HG03135 (cell line): ENCODE data around the gene WNT3A.
A peak's percentile ranks its signal among the peaks of the same experiment; 100 is the strongest.

Source experiments
- ATAC-seq: cut with Tn5 transposase; IDR thresholded peaks from one replicate; pipeline ENCODE4 v1.9.1; 2021; ENCODE audit warnings: mild to moderate bottlenecking, moderate library complexity; ENCODE audit not compliant: unreplicated experiment

Gene WNT3A

DNA sequence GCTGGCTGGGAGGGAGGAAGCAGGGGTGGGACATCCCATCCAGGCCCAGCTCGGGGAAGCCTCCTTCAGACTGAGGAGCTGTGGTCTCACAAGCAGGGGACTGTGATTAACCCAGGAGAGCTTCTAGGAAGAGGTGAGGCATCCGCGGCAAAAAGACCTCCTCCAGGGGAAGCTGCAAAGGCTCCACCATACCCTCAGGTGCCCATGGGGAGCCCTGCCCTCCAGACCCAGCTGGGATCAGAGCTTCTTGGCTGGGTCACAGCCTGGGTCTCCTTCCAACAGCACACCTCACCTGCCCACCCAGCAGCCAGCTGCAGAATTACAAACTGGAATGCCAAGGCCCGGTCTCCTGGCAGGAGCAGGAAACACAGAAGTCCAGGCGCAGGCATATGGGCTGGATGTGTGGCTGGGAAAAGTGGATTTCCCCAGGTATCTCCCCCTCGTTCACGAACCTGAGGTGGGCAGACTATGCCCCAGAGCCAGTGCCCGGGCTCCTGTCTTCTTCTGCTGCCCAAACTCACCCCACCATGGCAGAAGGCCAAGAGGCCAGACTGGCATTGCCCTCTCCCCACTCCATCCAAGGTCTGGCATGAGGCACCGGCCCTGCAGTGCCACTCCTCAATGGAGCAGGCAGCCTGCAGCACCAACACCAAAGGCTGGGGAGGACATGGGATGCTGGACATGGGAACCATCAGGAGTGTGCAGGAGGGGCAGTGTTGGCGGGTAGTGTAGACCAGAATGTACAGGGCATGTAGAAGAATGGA is 60.3 kb downstream of the WNT3A start:
- ATAC-seq, result no peak

DNA sequence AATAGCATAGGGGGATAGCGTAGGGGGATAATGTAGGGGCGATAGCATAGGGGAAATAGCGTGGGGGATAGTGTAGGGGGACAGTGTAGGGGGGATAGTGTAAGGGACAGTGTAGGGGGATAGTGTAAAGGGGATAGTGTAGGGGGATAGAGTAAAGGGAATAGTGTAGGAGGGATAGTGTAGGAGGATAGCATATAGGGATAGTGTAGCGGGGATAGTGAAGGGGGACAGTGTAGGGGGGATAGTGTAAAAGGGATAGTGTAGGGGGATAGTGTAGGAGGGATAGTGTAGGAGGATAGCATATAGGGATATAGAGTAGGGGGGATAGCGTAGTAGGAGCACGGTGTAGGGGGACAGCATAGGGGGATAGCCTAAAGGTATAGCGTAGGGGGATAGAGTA is 61.6 kb downstream of the WNT3A start:
- no peak for ATAC-seq

DNA sequence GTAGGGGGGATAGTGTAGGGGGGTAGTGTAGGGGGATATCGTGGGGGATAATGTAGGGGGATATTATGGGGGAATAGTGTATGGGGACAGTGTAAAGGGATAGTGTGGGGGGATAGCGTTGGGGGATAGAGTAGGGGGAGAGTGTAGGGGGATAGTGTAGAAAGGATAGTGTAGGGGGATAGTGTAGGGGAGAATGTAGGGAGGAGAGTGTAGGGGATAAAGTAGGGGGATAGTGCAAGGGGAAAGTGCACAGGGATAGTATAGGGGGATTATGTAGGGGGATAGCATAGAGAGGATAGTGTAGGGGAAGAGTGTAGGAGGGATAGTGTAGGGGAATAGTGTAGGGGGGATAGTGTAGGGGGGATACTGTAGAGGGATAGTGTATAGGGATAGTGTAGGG is 63.4 kb downstream of the WNT3A start:
- no peak for ATAC-seq

DNA sequence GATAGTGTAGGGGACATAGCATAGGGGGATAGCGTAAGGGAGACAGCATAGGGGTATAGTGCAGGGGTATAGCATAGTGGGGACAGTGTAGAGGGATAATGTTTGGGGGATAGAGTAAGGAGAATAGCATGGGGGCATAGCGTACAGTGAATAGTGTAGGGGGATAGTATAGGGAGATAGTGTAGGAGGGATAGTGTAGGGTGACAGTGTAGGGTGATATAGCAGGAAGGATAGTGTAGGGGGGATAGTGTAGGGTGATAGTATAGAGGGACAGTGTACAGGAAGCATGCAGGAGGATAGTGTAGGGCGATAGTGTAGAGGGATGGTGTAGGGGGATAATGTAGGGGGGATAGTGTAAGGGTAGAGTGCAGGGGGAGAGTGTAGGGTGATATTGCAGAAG is 64.1 kb downstream of the WNT3A start:
- no peak for ATAC-seq

DNA sequence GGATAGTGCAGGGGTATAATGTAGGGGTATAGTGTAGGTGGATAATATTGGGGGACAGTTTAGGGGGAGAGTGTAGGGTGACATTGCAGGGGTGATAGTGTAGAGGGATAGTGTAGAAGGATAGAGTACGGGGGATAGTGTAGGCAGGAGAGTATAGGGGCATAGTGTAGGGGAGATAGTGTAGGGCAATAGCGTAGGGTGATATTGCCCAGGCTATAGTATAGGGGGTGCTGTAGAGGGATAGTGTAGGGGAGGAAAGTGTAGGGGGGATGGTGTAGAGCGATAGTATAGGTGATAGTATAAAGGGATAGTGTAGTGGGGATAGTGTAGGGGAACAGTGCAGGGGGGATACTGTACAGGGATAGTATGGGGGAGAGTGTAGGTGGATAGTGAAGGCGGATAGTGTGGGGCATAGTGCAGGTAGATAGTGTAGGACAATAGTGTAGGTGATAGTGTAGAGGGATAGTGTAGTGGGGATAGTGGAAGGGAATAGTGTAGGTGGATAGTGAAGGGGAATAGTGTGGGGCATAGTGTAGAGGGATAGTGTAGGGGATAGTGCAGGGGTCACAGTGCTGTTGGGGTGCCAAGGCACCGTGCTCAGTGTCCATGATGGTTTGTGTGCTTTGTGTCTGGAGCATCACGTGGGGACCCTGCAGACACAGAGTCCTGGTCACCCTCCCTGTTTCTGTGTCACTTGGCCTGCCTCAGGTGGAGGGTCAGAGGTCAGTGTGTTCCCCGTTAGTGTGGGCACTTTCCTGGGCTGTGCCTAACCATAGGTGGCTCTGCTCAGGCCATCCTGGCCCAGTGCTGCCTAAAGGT is 65.2 kb downstream of the WNT3A start:
- ATAC-seq, result no peak

DNA sequence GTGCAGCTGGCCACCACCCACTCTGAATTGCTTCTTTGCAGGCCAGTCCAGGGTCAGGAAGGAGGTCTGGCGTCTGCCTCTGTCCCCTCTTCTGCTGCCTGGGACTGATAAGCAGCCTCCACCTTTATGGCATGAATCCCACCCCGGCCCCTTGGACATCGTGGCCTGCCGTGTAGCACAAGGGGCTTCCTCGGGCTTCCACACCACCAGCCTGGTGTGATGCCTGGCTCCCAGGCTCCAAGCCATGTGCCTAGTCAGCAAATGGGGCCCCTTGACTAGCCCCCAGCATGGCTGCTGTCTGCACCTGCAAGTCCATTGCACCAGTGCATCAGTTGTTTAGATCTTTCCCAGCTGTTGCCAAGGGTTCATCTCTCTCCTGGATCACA is 65.9 kb downstream of the WNT3A start:
- no peak for ATAC-seq

DNA sequence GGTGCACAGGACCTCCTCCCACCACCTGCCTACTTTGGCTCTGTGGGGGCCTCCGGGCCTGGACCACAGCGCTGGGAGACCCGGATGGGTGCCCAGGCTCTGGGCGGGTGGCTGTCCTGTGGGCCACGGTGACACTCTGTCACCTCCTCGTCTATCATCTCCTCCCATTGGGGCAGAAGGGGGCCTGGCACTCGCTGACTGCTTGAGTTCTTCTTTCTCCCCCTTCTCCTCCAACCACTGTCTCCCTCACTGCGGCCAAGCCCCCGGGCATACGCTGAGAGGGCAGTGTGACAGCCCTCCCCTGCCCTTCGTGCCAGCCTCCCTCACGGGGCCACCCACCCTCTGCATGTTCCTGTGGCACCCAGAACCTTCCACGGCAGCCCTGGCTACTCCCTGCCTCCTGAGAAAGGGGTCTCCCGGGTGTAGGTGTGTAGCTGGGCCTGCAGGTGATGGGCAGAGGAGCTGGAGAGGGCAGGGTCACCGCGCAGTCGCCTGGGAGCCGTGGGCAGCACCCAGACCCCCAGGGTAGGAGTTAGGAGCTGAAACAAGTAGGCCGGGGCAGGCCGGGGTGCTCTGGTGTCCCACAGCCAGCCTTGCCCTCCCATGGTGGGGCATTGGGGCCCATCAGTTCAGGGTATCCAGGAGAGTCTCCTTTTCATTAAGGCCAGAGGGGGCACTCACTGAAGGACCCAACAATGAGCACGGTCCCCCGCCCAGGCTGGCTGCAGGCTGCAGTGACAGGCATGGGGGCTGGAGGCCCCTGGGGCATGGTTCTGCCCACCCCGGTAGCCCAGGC is 66.5 kb downstream of the WNT3A start:
- ATAC-seq, result no peak

DNA sequence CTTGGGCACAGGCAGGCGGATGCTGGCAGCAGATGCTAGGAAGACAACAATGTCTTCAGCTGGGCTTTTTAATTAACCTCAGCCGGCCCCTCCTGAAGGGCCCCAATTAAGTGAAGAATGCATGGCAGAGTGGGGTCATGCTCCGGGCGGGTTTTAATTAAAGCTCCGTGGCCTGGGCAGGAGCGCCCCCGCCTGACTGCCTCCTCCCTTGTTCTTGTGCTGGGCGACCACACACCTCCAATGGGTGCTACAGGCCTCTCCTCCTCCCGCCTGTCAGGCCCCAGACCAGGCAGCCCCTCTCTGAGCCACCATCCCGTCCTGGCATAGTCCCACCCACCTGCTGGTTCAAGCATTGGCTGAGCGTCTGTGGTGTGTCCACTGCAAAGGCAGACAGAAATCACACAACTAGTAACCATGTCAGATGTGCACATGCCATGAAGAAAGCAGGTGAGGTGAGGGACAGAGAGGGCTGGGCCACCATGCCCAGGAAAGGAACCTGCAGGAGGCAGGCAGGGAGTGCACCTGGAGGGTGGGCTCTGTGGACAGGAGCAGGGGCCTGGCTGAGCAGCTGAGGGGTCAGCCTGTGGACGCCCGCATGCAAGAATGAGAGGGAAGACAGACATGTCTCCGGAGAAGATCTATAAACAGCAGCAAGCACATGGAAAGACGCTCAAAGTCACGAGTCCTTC is 67.2 kb downstream of the WNT3A start:
- ATAC-seq, result no peak

DNA sequence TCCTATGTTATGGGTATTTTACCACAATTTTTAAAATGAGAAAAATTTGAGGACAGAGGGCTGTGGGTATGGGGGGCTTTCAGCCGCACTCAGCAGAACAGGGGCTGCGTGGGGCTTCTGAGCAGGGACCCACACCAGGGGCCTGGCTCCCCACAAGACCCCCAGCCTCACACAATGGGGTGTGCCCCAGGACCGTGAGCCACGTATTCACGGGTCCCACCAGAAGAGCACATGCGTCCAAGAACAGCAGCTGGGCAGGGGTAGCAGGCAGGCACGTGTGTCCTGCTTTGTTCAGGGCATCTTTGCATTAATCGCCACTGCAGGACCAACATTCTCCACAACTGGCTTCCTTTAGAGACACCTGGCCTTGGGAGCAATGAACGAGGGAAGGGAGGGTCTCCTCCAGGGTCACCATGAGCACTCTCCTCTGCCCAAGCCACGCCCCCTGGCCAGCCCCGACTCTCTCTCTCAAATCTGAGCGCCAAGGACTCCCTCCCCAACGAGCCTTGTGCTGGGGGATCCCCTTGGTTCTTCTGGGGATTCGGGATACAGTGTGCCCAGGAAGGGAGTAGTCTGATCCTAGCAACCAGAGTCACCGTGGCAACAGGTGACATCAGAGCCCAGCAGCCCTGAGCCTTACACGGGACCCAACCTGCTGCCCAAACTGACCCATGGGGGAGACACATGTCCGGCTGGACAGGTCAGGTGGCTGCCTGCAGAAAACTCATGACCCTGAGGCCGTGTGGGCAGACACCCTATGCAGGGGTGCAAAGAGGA is 68.3 kb downstream of the WNT3A start:
- no peak for ATAC-seq

DNA sequence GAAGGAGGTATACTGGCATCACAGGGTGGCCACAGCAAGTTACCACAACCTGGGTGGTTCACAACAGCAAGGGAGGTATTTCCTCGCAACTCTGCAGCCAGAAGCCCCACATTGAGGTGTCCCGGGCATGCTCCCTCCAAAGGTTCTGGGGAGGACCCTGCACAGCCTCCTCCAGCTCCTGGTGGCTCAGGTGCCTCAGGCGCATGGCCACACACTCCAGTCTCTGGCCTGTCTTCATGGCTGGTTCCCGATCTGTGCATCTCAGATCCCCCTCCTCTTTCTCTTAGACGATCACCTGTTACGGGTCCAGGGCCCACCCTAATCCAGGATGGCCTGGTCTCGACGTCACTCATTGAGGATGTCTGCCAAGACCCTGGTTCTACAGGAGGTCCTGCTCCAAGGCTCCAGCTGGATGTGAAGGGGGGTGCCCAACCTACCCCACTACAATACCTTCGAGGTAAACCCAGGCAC is 69.0 kb downstream of the WNT3A start:
- ATAC-seq, result no peak

DNA sequence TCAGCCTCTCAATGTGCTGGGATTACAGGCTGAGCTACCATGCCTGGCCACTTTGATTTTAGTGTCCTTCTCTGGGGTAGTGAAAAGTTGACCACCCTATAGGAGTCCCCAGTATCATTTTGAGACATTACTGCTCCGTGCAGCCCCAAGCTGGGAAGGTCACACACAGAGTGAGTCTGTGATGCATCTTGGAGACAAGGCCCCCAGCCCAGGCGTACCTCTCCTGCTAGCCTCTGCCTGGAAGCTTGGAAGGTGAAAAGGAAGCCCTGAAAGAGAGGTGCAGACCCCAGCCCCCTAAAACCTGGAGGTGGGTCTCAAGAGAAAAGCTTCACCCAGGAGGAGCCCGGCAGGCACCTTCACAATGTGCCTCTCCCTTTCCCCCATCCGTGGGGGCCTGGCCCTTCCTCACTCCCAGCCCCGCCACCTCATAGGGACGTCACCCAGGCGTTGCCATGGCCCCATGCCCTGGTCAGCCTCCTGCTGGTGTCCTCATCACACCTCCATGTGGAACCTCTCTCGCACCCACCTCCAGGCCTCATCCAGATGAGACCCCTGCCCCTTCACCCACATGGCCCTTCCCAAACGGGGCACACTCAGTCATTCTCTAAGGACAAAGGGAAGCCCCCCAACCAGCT is 70.1 kb downstream of the WNT3A start:
- ATAC-seq, result no peak

DNA sequence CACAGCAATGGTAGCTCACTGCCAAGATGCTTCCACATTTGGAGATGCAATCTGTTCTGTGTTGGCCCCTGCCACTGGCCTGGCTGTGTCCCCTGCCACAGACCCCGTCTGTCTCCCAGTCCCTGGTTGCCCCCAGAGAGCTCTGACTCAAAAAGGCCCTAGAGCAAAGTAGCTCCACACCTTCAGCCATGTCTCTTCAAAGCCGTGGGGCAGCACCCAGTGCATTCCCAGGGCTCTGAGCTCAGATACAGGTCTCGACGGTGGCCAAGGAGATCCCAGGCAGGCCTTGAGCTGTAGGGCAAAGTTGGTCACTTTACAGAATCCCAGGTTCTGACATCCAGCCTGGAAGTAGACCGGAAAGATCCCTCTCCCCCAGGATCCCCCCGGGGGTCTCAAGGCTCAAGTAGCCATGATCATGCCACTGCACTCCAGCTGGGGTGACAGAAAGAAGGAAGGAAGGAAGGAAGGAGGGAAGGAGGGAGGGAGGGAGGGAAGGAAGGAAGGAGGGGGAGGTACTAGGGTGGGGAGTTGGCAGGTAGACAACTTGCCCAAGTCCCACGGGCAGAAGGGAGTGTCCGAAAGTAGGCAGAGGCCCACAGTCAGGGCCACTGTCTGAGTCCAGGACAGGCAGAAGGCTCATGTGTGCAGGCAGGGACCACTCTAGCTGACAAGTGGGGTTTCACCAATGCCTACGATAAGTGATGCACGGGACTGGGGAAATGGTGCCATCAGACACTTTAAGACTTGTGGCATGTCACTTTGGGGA is 71.0 kb downstream of the WNT3A start:
- ATAC-seq, result no peak

DNA sequence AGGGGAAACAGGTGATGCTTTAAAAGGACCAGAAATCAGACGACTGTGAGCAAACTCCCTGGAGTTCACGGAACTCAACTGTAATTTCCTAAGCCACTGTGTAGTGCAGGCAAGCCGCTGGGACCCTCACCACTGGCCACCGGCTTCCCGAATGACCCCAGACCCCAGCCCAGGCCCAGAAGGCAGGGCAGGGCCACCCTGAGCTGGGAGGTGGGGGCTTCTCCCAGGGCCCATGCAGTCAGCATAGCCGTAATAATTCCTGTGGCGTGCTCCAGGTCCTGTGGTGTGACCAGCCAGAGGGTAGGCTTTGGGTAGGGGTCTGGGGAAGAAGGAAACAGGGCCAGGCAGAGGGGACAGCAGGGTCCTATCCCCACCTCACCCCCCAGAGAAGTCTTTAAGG is 72.2 kb downstream of the WNT3A start:
- no peak for ATAC-seq

DNA sequence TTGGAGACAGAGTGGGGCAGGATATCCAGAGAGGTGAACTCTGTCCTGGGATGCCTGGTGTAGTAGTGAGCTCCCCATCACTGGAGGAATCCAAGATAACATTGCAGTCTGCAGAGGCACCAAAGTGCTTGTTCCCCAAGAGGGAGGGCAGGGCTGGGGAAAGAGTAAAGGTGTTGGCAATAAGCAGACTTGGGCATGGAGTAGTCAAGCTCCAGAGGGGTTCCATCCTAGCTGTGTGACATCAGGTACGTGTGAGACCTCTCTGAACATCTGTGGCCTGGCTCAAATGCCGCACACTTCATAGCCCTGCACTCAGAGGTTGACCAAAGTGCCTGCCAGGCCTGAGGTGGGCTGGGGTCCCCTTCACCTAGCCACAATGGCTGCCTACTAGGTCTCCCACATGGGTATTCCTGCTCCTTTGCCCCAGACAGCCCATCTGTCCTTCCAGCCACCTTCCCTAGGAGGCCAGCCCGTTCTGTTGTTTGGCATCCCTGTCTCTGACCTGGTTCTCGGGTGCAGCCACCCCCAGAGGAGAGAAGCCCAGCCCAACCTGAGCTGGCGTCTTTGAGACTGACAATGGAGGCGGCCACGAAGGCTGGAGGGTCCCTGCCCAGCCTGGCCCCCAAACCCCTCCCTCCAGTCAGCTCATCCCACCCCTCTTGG is 72.9 kb downstream of the WNT3A start:
- ATAC-seq, result no peak

DNA sequence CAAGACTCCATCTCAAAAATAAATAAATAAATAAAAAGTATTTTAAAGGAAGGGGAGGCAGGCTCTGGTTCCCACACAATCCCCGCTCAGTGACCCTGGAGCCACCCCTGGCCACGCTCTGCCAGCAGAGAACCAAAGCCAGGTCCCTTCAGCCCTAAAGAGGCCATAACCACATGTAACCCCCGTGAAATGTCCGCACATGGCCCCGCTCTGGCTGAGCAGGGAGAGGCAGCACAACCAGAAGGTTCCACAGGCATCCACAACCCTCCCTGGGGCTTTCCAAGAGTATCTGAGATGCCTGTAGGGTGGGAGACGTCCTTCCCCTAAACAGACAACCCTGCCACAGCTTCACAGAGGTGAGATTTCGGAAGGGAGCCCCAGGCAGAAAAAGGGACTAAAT is 74.3 kb downstream of the WNT3A start:
- no peak for ATAC-seq

DNA sequence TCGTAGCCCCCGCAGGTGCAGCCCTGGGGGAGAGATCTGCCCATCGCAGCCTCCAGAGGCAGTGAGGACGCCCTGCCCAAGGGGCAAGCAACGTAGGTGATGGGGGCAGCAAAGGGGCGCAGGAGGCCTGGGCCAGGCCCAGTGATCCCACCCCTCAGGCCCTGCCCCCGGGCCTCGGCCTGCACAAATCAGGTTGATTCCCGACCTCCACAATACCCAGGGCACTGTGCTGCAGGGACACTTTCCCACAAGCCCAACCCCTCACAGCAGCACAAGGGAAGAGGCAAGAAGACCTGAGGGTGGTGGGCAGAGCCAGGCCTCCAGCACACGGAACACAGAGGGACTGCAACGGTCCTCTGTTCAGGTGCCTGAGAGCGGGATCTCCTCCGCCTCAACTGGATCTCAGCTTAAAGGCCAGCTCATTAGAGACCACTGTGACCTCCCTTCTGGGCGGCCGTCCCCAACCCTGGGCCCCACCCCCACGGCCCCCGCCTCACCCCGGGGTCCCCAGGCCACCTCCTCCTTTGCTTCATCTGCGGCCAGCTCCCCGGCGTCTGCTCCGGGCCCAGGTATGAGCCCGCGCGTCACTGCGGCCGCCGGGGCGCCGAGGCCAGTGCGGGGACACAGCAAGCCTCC is 74.9 kb downstream of the WNT3A start:
- peak; percentile 26 for ATAC-seq

DNA sequence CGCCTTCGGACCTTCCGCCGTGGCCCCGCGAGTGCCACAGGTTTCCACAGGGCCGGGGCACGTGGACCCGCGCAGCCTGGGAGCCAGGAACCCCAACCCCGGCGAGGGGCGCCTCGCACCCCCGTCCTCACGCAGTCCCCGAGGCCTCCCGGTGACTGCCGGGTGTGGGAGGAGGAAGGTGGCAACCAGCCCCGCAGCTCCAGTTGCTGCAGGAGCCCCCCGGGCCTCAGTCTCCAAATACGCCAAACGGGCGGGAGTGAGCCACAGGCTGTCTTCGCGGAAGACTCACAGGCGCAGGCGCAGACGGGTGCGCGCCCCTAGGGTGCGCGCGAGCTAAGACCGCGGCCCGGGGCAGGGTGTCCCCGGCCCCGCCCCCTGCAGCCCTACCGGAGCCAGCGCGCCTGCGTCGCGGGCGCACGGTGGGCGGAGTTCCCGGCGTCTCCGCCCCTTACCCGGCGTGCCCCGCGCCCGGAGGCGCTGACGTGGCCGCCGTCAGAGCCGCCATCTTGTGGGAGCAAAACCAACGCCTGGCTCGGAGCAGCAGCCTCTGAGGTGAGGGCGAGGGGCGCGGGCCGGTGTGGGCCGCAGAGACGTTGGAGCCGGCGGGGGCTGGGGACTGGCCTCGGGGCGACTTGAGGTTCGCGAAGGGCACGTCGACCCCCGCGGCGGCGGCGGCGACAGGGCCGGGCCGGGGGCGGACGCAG is 75.6 kb downstream of the WNT3A start, which contains the start of gene ARF1:
Gene ARF1, plus strand, starts transcription at position 495 of the 704 bp plus-strand sequence. CDS start 14,407 bp downstream, outside the sequence.
- peak; percentile 72 for ATAC-seq
